GM18868 (cell line): ENCODE results near the gene CDC42BPG.

ENCODE experiments used
- ATAC-seq: cut with Tn5 transposase; IDR thresholded peaks from one replicate; pipeline ENCODE4 v1.9.1; 2021; ENCODE audit warnings: mild to moderate bottlenecking, moderate library complexity; ENCODE audit not compliant: unreplicated experiment

CDC42BPG gene

DNA sequence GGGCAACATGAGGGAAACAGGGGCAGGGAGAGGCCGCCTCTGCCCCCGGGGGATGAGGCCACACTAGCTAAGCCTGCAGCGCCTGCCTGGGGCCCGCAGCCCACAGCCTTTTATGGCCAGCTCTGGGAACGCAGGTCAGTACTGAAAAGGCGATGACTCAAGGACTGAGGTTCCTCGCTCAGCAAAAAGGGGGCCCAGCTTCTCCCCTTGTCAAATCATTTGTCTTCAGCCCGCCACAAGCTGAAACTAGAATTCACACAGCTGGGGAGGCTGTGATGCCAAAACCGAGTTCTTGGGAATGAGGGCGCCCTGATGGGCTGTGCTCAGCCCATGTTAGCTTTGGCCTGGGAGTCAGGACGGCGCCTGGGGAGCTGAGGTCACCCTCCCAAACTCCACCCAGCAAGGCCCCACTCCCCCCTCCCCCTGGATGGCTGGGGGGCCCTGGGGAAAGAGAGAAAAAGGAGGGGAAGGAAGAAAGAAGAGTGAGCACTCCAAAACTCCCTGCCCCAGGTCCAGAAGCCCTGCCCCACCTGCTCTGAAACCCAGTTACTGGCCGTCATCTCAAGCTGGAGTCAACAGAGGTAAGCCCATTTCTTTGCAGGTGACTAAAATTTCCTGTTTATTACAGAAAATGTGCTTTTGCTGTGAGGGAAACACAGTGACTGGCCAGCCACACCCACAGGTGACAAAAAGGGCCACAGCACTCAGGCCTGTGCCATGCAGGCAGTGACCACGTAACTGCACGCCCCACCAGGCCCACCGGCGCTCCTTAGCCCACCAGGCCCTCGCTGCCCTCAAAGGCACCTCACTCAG lies 20.2 kb upstream of the CDC42BPG start:
- no peak for ATAC-seq

- ATAC-seq, result no peak
Observed at GRCh38 chr11:64864135-64864472, 19.7 kb upstream of the CDC42BPG start.

- ATAC-seq, result no peak
Observed at GRCh38 chr11:64863391-64864060, 19.1 kb upstream of the CDC42BPG start.

DNA sequence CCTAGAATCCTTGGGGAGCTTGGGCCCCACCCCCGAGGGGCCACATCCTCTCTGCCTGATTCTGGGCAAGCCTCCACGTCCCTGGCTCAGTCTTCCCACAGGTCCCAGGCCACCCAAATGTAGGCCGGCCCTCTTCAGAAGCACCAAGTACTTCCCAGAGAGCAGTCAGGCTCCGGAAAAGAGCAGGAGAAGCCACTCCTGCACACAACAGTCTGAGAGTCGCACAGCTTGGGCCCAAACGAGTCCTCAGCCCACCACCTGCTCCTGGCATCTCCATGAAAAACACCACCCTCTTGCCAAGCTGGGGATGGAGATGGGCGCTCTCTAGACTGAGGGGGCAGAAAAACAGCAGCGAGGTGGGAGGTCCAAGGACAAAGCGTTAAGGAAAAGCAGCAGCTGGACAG lies 18.5 kb upstream of the CDC42BPG start:
- ATAC-seq, result no peak

DNA sequence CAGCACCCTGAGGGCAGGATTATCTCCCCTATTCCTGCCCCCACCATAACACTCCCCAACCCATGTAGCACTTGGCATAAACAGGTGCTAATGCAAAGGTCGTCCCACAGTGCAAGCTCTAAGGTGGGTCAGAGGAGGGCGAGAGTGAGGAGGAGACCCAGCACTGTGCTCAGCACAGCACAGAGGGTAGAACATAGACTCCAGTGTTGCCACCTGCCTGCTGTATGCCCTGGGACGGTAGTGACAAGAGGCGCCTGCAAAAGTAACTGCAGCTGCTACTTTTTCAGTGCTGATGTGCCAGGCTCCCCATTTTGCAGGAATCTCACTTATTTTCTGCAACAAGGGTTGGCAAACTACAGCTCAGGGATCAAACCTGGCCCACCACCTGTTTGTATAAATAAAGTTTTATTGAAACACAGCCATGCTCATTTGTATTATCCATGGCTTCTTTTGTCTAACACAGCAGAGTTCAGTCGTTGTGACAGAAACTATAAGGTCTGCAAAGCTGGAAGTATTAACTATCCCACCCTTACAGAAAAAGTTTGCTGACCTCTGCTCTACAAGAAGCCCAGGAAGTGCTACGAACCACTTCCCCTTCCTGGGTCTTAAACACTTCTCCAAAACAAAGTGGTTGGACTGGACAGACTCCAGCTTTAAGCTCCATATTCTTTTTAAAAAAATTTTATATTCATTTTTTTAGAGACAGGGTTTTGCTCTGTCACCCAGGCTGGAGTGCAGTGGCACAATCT lies 16.9 kb upstream of the CDC42BPG start:
- ATAC-seq, result no peak

- peak; percentile 73 for ATAC-seq
Observed at GRCh38 chr11:64859542-64860414, 15.3 kb upstream of the CDC42BPG start.

GRCh38 chr11:64858467-64859263 lies 14.2 kb upstream of the CDC42BPG start:
- peak; percentile 22 for ATAC-seq

- ATAC-seq, result no peak
Observed at GRCh38 chr11:64857485-64857884, 13.0 kb upstream of the CDC42BPG start.

- no peak for ATAC-seq
Observed at GRCh38 chr11:64856382-64857227, 12.2 kb upstream of the CDC42BPG start.

- no peak for ATAC-seq
Observed at GRCh38 chr11:64855596-64856304, 11.3 kb upstream of the CDC42BPG start.

- no peak for ATAC-seq
Observed at GRCh38 chr11:64854534-64855502, 10.4 kb upstream of the CDC42BPG start.

- ATAC-seq, result no peak
Observed at GRCh38 chr11:64854157-64854533, 9.7 kb upstream of the CDC42BPG start.

DNA sequence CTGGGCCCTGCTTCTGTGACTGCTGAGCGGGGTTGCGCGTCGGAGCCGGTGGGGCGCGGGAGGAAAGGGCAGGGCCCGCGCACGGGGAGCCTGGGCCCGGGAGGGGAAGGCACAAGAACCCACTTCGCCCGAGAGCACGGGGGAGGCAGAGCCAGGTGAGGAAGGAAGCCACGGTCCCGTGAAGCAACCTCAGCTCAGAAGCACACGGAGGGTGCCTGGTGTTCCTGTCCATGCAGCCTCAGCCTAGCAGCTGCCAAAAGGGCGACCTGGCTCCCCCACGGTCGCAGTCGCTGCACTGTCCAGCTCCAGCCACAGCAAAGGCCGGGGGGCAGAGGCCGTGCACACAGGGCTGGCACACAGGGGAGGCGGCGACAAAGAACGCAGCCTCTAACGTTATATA lies 9.3 kb upstream of the CDC42BPG start:
- ATAC-seq, result no peak

- no peak for ATAC-seq
Observed at GRCh38 chr11:64852804-64853509, 8.5 kb upstream of the CDC42BPG start.

DNA sequence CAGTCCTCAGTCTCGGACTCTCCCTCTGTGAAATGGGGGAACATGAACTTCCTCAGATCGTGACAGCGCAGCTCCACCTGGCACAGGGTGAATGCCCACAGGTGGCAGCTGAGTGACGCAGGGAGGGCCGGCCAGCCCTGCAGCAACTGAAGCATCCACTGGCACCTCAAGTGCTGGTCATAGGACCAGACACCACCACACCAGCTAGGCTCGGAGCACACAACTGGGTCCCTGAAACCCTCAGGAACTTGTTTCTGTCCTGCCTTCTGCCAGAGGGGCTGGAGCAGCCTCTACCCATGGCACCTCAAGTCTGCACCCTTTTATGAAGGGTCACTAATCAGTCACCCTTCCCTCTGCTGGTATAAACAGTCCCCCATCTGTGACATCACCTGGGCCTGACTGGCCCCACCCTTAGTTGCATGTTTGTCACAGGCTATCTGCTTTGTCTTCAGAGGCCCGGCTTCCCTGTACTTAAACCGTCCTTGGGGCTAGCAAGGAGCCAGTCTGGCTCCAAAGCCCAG lies 7.4 kb upstream of the CDC42BPG start:
- peak; percentile 14 for ATAC-seq

- ATAC-seq, result peak; percentile 55
Observed at GRCh38 chr11:64850979-64851567, 6.6 kb upstream of the CDC42BPG start.
